ENCODE results near the gene NAPSA.
"Not testable (repeated sequence)": the region's sequence is repeated elsewhere in the genome, so short reads cannot be mapped to it uniquely, and the experiment has no call there.

The NAPSA gene

DNA sequence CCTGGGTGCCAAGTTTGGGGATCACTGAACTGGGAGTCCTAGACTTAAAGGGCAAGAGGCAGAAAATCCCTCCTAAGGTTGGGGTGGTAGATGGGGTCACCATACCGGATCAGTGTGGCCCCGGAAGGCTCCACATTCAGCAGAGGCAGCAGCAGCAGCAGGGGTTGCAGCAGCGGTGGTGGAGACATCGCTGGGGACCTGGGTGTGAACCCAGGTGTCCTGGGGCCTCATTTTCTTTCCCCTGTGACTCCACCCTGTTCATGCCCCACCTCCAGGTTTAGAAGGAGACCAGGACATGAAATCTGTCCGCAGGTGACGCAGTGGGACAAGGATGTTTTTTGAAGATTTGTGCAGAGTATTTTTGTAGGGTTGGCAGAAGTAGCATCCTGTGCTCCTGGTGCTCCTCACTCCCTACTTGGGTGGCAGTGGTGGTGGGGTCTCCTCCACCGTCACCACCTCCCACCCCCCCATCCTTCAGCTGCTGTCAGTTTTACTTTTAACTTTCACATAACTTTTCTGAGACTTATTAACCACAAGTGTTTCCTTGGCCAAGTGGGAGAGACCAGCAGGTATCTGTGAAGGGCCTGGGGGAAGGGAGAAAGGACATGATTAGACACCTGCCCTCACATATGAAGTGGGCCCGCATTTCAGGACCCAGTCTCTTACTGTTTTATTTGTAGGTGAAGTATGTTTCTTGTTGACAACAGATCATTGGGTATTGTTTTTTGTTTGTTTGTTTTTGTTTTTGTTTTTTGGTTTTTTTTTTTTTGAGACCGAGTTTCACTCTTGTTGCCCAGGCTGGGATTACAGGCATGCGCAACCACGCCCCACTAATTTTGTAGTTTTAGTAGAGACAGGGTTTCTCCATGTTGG, at the start of gene NAPSA:
TSS of gene NAPSA (minus strand) at position 206 of the 873 bp plus-strand sequence. CDS start at position 188, 18 bp downstream.
- DNase-seq = no peak

- no peak for DNase-seq
Observed at GRCh38 chr19:50413531-50413930, 48.1 kb upstream of the NAPSA start.

- no peak for DNase-seq
Observed at GRCh38 chr19:50413096-50413495, 47.7 kb upstream of the NAPSA start.

DNA sequence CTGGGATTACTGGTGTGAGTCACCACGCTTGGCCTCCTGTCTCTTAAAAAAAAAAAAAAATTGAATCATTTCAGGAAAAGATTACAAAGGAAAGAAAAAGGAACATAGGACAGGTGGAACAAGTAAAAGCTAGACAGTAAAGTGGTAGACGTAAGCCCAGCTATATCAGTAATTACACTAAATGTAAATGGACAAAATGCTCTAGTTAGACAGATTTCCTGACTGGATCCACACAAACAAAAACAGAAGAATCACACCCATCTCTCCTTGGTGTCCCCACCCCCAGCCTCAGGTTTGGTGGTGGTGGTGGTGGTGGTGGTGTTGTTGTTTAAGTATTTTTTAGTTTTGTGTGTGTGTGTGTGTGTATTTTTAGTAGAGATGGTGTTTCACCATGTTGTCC, 47.0 kb upstream of the NAPSA start:
- DNase-seq = no peak

- DNase-seq = no peak
Observed at GRCh38 chr19:50410109-50410508, 44.7 kb upstream of the NAPSA start.

- DNase-seq = no peak
Observed at GRCh38 chr19:50409347-50409746, 43.9 kb upstream of the NAPSA start.

- DNase-seq = no peak
Observed at GRCh38 chr19:50406829-50407228, 41.4 kb upstream of the NAPSA start.

DNA sequence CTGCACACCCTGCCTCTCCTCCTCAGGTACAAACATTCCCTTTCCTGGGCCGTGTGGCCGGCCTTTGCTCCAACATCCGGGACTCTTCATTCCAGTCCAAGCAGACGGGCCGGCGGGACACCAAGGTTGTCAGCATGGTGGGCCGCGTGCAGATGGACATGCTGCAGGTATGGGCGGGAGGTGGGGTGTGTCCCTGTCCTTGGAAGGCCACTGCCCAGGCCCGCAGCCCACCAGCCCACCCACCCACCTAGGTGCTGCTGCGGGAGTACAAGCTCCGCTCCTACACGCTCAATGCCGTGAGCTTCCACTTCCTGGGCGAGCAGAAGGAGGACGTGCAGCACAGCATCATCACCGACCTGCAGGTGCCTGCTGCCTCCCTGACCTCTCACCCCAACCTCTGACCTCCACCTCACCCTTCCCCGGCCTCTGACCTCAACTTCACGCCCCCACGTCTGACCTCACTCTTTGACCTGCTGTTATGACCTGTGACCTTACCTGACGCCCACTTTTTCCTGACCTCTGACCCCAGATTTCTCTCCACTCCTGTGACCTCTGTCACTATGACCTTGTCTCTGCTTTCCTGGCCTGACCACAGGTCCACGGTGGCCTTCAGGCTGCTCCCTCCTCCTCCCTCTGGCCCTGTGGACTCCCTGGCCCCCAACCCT, 40.8 kb upstream of the NAPSA start:
- no peak for DNase-seq

GRCh38 chr19:50402544-50403301, 37.3 kb upstream of the NAPSA start:
- DNase-seq = no peak

GRCh38 chr19:50401605-50402450, 36.4 kb upstream of the NAPSA start:
- DNase-seq = no peak

GRCh38 chr19:50399368-50399745, 33.9 kb upstream of the NAPSA start:
- no peak for DNase-seq

GRCh38 chr19:50398675-50399367, 33.4 kb upstream of the NAPSA start:
- DNase-seq = no peak

DNA sequence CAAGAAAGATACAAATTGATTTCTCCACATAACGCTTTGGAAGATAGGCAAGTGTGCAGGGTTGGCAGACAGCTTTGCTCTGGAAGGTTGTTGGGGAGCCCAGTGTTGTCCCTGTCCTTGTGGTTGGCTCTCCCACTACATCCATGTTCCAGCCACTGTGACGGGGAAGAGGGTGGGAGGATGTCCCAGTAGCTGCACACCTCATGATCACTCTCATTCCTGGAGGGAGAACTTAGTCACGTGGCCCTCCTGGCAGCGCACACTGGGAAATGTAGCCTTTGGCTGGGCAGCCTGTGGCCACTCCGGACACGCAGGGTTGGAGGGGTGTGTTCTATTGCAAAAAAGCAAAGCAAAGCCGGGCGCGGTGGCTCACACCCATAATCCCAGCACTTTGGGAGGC, 28.6 kb upstream of the NAPSA start:
- DNase-seq = no peak

GRCh38 chr19:50393589-50393988, 28.1 kb upstream of the NAPSA start:
- DNase-seq = no peak

- DNase-seq = no peak
Observed at GRCh38 chr19:50392759-50393158, 27.3 kb upstream of the NAPSA start.

DNA sequence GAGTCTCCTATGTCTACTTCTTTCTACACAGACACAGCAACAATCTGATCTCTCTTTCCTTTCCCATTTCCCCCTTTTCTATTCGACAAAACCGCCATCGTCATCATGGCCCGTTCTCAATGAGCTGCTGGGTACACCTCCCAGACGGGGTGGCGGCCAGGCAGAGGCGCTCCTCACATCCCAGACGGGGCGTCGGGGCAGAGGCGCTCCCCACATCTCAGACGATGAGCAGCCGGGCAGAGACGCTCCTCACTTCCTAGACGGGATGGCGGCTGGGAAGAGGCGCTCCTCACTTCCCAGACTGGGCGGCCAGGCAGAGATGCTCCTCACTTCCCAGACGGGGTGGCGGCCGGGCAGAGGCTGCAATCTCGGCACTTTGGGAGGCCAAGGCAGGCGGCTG, 25.5 kb upstream of the NAPSA start:
- not testable (repeated sequence) for DNase-seq

DNA sequence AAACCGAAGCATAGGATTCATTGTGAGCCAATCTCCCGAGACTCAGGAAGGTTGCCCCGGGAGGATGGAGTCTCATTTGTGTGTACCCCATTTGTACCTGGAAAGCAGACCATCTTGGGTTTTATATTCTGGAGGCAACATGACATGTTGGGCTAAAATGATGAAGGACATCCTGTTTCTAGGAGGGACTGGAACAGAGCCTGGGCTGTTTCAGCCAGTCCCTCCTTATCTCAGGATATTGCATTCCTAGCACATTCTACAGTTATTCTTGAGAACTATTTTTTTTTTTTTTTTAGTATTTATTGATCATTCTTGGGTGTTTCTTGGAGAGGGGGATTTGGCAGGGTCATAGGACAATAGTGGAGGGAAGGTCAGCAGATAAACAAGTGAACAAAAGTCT, 24.9 kb upstream of the NAPSA start:
- DNase-seq = not testable (repeated sequence)

- no peak for DNase-seq
Observed at GRCh38 chr19:50387868-50388245, 22.4 kb upstream of the NAPSA start.

GRCh38 chr19:50387176-50387867, 21.9 kb upstream of the NAPSA start:
- DNase-seq = no peak

DNA sequence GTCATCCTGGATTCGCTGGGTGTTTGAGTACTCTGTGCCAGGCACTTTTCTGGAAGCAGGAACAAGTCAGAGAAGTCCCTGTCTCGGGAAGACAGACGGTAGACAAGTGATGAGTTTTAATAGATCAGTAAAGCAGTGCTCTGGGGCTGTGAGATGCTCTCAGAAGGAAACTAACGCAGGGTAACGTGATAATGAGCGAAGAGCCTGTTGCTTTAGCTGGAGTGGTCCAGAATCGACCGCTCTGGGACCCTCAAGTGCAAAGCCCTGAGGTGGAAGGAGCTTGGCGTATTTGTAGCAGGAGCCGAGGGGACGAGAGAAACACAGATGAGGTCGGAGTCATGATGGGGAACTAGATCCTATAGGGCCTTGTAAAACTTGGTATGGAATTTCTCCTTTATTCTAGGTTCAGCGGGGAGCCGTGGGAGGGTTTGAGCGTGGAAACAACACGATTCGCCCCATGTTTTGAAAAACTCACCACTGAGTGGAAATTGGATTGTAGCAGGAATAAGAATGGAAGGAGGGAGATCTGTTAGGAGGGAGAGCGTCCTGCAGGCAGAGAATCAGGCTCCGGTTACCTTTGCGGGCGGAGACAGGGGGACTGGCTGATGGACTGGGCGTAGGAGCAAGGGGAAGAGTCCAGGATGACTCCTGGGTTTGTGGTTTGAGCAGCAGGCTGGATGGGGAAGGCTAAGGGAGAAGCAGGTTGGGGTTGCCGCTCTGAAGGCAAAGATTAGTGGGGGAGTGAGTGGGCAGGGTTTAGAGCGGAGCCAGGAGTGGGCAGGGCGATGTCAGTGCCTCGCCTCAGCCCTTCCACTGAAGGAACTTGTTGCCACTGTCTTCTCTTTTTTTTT, 19.5 kb upstream of the NAPSA start:
- no peak for DNase-seq
